HL-60 (cell line): ENCODE results near the gene ACP4.

Experiments used
- CTCF ChIP-seq: IDR thresholded peaks from one replicate; pipeline ENCODE4 v1.5.1; 2011; ENCODE audit warnings: low read length, control low read depth, inconsistent platforms; ENCODE audit not compliant: insufficient read depth
- POLR2AphosphoS5 ChIP-seq: IDR thresholded peaks from 2 replicates; pipeline ENCODE4 v1.6.1; 2012; ENCODE audit warnings: low read depth

- TF ChIP-seq POLR2AphosphoS5 (no peak), CTCF (no peak)
These were observed 22.3 kb downstream of the ACP4 start for GRCh38 chr19:50812474-50812873.
